A172 (cell line): Measurements from ENCODE around the gene AMER3. TPM values are rescaled to one million over a fixed set of nuclear protein-coding genes. Genes with fewer than 3 reads are reported as not detected.

Source experiments
- total RNA-seq: library from RNA; depleted of rRNA; stranded (reverse); fragments of >200 nt; shearing (Covaris generic); gene quantifications from 2 replicates; pipeline ENCODE4 v1.2.3, GENCODE V29; 2014; rRNA removed

AMER3 gene
- total RNA-seq, 1 experiment from 2014 or later = not detected

Other genes starting within 250 kb of the AMER3 start
- gene POTEI, start 246.2 kb upstream of the AMER3 start, total RNA-seq = not detected in 2 replicates
- not detected in 2 replicates for gene CFC1B, start 234.3 kb upstream of the AMER3 start, total RNA-seq
- gene CFC1, start 156.0 kb upstream of the AMER3 start, total RNA-seq = not detected in 2 replicates
- not detected in 2 replicates for gene POTEJ, start 144.1 kb upstream of the AMER3 start, total RNA-seq
- gene GPR148, start 26.5 kb upstream of the AMER3 start, total RNA-seq = not detected in 2 replicates
- 6.6 and 12.2 TPM in 2 replicates for gene ARHGEF4, start 81.4 kb downstream of the AMER3 start, total RNA-seq